22Rv1 (cell line): ENCODE measurements around the gene SPRYD3.

Experiments used
- ZFX ChIP-seq: fragments of 450-650 bp; IDR thresholded peaks from 2 replicates; pipeline ENCODE4 v1.6.1; 2017; ENCODE audit warnings: antibody characterized with exemption, borderline replicate concordance
- TF ChIP-seq, protein P1 (sequence below): fragments of 450-650 bp; IDR thresholded peaks from 2 replicates; pipeline ENCODE4 v1.5.1; 2017; ENCODE audit warnings: mild to moderate bottlenecking

DNA sequence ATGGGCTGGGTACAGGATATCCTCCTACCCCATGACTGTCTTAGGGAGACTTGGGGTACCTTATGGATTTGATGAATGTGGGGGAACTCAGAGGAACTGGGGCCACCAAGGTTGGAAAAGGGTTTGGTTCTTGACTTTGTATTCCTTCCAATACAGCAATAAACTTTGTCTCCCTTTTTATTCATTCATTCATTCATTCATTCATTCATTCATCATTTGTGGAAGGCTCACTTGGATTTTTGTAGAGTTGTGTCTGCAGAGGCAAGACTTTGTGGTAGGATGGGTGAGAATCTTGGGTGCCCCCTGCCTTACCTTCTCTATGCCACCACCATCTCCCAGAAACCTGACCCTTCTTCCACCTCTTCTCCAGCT, 45.1 kb upstream of the SPRYD3 start:
- TF ChIP-seq, protein P1, sequence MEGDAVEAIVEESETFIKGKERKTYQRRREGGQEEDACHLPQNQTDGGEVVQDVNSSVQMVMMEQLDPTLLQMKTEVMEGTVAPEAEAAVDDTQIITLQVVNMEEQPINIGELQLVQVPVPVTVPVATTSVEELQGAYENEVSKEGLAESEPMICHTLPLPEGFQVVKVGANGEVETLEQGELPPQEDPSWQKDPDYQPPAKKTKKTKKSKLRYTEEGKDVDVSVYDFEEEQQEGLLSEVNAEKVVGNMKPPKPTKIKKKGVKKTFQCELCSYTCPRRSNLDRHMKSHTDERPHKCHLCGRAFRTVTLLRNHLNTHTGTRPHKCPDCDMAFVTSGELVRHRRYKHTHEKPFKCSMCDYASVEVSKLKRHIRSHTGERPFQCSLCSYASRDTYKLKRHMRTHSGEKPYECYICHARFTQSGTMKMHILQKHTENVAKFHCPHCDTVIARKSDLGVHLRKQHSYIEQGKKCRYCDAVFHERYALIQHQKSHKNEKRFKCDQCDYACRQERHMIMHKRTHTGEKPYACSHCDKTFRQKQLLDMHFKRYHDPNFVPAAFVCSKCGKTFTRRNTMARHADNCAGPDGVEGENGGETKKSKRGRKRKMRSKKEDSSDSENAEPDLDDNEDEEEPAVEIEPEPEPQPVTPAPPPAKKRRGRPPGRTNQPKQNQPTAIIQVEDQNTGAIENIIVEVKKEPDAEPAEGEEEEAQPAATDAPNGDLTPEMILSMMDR, result no peak
- no peak for TF ChIP-seq ZFX
